ENCODE measurements around the gene DLX2. TPM values are rescaled to one million over a fixed set of nuclear protein-coding genes. Genes with fewer than 3 reads are reported as not detected.

The DLX2 gene
- total and polyA plus RNA-seq, 2 donors (not counting 3 experiments of a cell fraction or from before 2014, with no cell fraction given): not detected

GRCh38 chr2:172137943-172138342 lies 35.2 kb upstream of the DLX2 start:
- FAIRE-seq: no peak
- dilution Hi-C loops (cut with MboI; ENCODE audit: extremely low pct_ligation_motif_present, low sequenced_read_pairs): no loop called here
- POLR2A ChIA-PET: no interaction called here

GRCh38 chr2:172137109-172137508 lies 34.4 kb upstream of the DLX2 start:
- TF ChIP-seq JUN (IDR thresholded peaks at IDR 0.05; ENCODE audit: borderline replicate concordance, insufficient read depth, insufficient read length, low read depth): no peak
- no peak for TF ChIP-seq MAX (IDR thresholded peaks at IDR 0.05; ENCODE audit: insufficient read depth, insufficient read length)
- no peak for TF ChIP-seq POLR2A (IDR thresholded peaks at IDR 0.05; ENCODE audit: low read depth, low read length)
- no peak for TF ChIP-seq MYC (IDR thresholded peaks at IDR 0.05; ENCODE audit: low read depth, low read length)
- no peak for TF ChIP-seq CTCF (IDR thresholded peaks at IDR 0.05; ENCODE audit: extremely low read depth in 1 of 2, insufficient read depth in 1 of 2, low read depth in 1 of 2, low read length in 2 of 2)
- TF ChIP-seq FOS (IDR thresholded peaks at IDR 0.05; ENCODE audit: borderline replicate concordance, insufficient read depth, low read length): no peak
- no peak for TF ChIP-seq POLR2AphosphoS5 (IDR thresholded peaks at IDR 0.05; ENCODE audit: insufficient read depth, low read depth, low read length)
- TF ChIP-seq EZH2 (IDR thresholded peaks at IDR 0.05; ENCODE audit: borderline replicate concordance, low read depth, low read length, severe bottlenecking): no peak
- no peak for FAIRE-seq
- H3K79me2 ChIP-seq (ENCODE audit: control insufficient read depth, insufficient read depth, low read length): no peaks in the 10 kb centered on the region
- no peaks in the 10 kb centered on the region for H3K36me3 ChIP-seq (ENCODE audit: control insufficient read depth in 2 of 2, extremely low read depth in 1 of 2, insufficient read depth in 2 of 2, low read length in 2 of 2)
- H3K27me3 ChIP-seq (ENCODE audit: control insufficient read depth in 2 of 2, insufficient read depth in 2 of 2, low read length in 2 of 2): peaks cover 3 to 17% of the 10 kb centered on the region in 2 experiments
- H3K4me2 ChIP-seq (ENCODE audit: insufficient read depth, low read length): no peak overlapping the region
- no peak overlapping the region for H2AFZ ChIP-seq (ENCODE audit: low read depth, low read length)
- no peaks in the 10 kb centered on the region for H3K9me3 ChIP-seq (replicated peaks; ENCODE audit: control insufficient read depth, insufficient read depth, low read length)
- no peak for DNase-seq (ENCODE audit: low read depth, low spot score)
- BruUV-seq (replicated peaks): no TSS peak
- no peaks in the 10 kb centered on the region for H3K9me1 ChIP-seq (replicated peaks; ENCODE audit: control insufficient read depth, extremely low read depth, insufficient read depth, low read length)
- ChIA-PET CTCF (interaction anchor here (0.6 to 2.2 kb wide), 2 partner anchors 10 to 436 kb away, joined by 3 to 17 read pairs; no protein-coding TSS in a partner anchor), POLR2A (no interaction called here)
- H4K20me1 ChIP-seq (replicated peaks; ENCODE audit: control insufficient read depth, extremely low read depth, insufficient read depth, low read length): no peaks in the 10 kb centered on the region
- dilution Hi-C loops (cut with MboI; ENCODE audit: extremely low pct_ligation_motif_present, low sequenced_read_pairs): no loop called here
- H3K27ac ChIP-seq (ENCODE audit: insufficient read depth, low read depth, low read length): no peak overlapping the region
- intact Hi-C loops (cut with micrococcal nuclease): no loop called here
- H3K4me1 ChIP-seq (ENCODE audit: control insufficient read depth, extremely low read depth, insufficient read depth, low read length): no peaks in the 10 kb centered on the region
- H3K4me3 ChIP-seq (replicated peaks in 1 of 3; ENCODE audit: insufficient read depth in 1 of 3, low read depth in 1 of 3, low read length in 3 of 3): no peak overlapping the region
- H3K9ac ChIP-seq (replicated peaks; ENCODE audit: extremely low read depth, insufficient read depth, low read length): no peak overlapping the region

More at GRCh38 chr2:172137943-172138342, 35.2 kb upstream of the DLX2 start:
- no peaks in the 10 kb centered on the region for H4K20me1 ChIP-seq (replicated peaks; ENCODE audit: control insufficient read depth, extremely low read depth, insufficient read depth, low read length)
- H3K4me3 ChIP-seq (replicated peaks in 1 of 3; ENCODE audit: insufficient read depth in 1 of 3, low read depth in 1 of 3, low read length in 3 of 3): no peak overlapping the region
- no peak overlapping the region for H3K27ac ChIP-seq (ENCODE audit: insufficient read depth, low read depth, low read length)
- CTCF ChIA-PET: no interaction called here
- no peak overlapping the region for H2AFZ ChIP-seq (ENCODE audit: low read depth, low read length)
- no peak for TF ChIP-seq MAX (IDR thresholded peaks at IDR 0.05; ENCODE audit: insufficient read depth, insufficient read length)
- TF ChIP-seq POLR2A (IDR thresholded peaks at IDR 0.05; ENCODE audit: low read depth, low read length): no peak
- TF ChIP-seq EZH2 (IDR thresholded peaks at IDR 0.05; ENCODE audit: borderline replicate concordance, low read depth, low read length, severe bottlenecking): no peak
- no peak for TF ChIP-seq FOS (IDR thresholded peaks at IDR 0.05; ENCODE audit: borderline replicate concordance, insufficient read depth, low read length)
- no peak for TF ChIP-seq MYC (IDR thresholded peaks at IDR 0.05; ENCODE audit: low read depth, low read length)
- TF ChIP-seq GATA2 (IDR thresholded peaks at IDR 0.05; ENCODE audit: insufficient read depth, insufficient read length, low read depth, low read length): no peak
- TF ChIP-seq JUN (IDR thresholded peaks at IDR 0.05; ENCODE audit: borderline replicate concordance, insufficient read depth, insufficient read length, low read depth): no peak
- H3K4me1 ChIP-seq (ENCODE audit: control insufficient read depth, extremely low read depth, insufficient read depth, low read length): no peaks in the 10 kb centered on the region
- no peaks in the 10 kb centered on the region for H3K79me2 ChIP-seq (ENCODE audit: control insufficient read depth, insufficient read depth, low read length)
- BruUV-seq (replicated peaks): no TSS peak
- no peak overlapping the region for H3K4me2 ChIP-seq (ENCODE audit: insufficient read depth, low read length)
- intact Hi-C loops (cut with micrococcal nuclease): no loop called here
- H3K9ac ChIP-seq (replicated peaks; ENCODE audit: extremely low read depth, insufficient read depth, low read length): no peak overlapping the region
- no peaks in the 10 kb centered on the region for H3K9me3 ChIP-seq (replicated peaks; ENCODE audit: control insufficient read depth, insufficient read depth, low read length)
- DNase-seq (ENCODE audit: low read depth, low spot score): no peak
- no peaks in the 10 kb centered on the region for H3K36me3 ChIP-seq (ENCODE audit: control insufficient read depth in 2 of 2, extremely low read depth in 1 of 2, insufficient read depth in 2 of 2, low read length in 2 of 2)
- H3K27me3 ChIP-seq (ENCODE audit: control insufficient read depth in 2 of 2, insufficient read depth in 2 of 2, low read length in 2 of 2): peaks cover 3 to 16% of the 10 kb centered on the region in 2 experiments
- no peaks in the 10 kb centered on the region for H3K9me1 ChIP-seq (replicated peaks; ENCODE audit: control insufficient read depth, extremely low read depth, insufficient read depth, low read length)
